OCI-LY3 (cell line): ENCODE measurements around the gene MSRB2.
A peak's percentile ranks its signal among the peaks of the same experiment; 100 is the strongest.
"Not testable (repeated sequence)": the region's sequence is repeated elsewhere in the genome, so short reads cannot be mapped to it uniquely, and the experiment has no call there.

Experiments
- H2AFZ ChIP-seq: fragments of 200-600, 300-600 bp; shearing (Covaris generic); 2 replicates; pipeline ENCODE4 v1.6.0; 2014; ENCODE audit warnings: antibody characterized with exemption, low read depth, low read length
- H3K27ac ChIP-seq: fragments of 200-600, 300-600 bp; sonication (generic); 2 replicates; pipeline ENCODE4 v1.5.1; 2014; ENCODE audit warnings: mild to moderate bottlenecking, low read length, moderate library complexity, mixed read lengths
- H3K27me3 ChIP-seq: fragments of 200-600, 300-600 bp; sonication (generic); 2 replicates; pipeline ENCODE4 v1.6.1; 2014; ENCODE audit warnings: low read depth, low read length, mixed read lengths
- H3K36me3 ChIP-seq: fragments of 200-600, 300-600 bp; sonication (generic); replicated peaks from 2 replicates; pipeline ENCODE3; 2014; ENCODE audit warnings: low read depth, low read length, mixed read lengths
- H3K4me1 ChIP-seq: fragments of 300-600, 200-600 bp; sonication (generic); 2 replicates; pipeline ENCODE4 v1.6.1; 2014; ENCODE audit warnings: low read length, mixed read lengths
- H3K4me2 ChIP-seq: fragments of 200-600, 300-600 bp; sonication (generic); 2 replicates; pipeline ENCODE4 v1.6.1; 2014; ENCODE audit warnings: low read length, mixed read lengths
- H3K4me3 ChIP-seq: fragments of 300-600, 200-600 bp; sonication (generic); 2 replicates; pipeline ENCODE4 v1.5.1; 2014; ENCODE audit warnings: antibody characterized with exemption, mild to moderate bottlenecking, low read length, moderate library complexity
- H3K79me2 ChIP-seq: fragments of 300-600, 200-600 bp; shearing (Covaris generic); 2 replicates; pipeline ENCODE4 v1.6.1; 2014; ENCODE audit warnings: mild to moderate bottlenecking, low read length, mixed read lengths
- H3K9ac ChIP-seq: fragments of 300-600, 200-600 bp; shearing (Covaris generic); 2 replicates; pipeline ENCODE4 v1.6.0; 2014; ENCODE audit warnings: mild to moderate bottlenecking, low read length, moderate library complexity
- H3K9me3 ChIP-seq: fragments of 200-600, 300-600 bp; shearing (Covaris generic); 2 replicates; pipeline ENCODE4 v1.6.1; 2014; ENCODE audit warnings: low read length, mixed read lengths; ENCODE audit not compliant: insufficient read depth
- H4K20me1 ChIP-seq: fragments of 200-600, 300-600 bp; sonication (generic); 2 replicates; pipeline ENCODE4 v1.6.1; 2016; ENCODE audit warnings: low read length, mixed read lengths; ENCODE audit not compliant: insufficient read depth
- EZH2phosphoT487 ChIP-seq: fragments of 200-600 bp; shearing (Covaris generic); IDR thresholded peaks from 2 replicates; pipeline ENCODE4 v1.6.1; 2018; ENCODE audit warnings: antibody characterized with exemption, mixed run types, low read depth
- TF ChIP-seq, protein P1 (sequence below): fragments of 200-600, 300-600 bp; sonication (generic); IDR thresholded peaks from 2 replicates; pipeline ENCODE4 v1.5.1; 2014; ENCODE audit warnings: antibody characterized with exemption, low read length, low read depth

Gene MSRB2

GRCh38 chr10:23070913-23071218 lies 24.5 kb upstream of the MSRB2 start:
- Histone ChIP-seq H3K4me3 (no peak overlapping the region), H4K20me1 (no peaks in the 10 kb centered on the region), H3K4me1 (peaks cover 28% of the 10 kb centered on the region), H3K27me3 (peaks cover 8% of the 10 kb centered on the region; the same call in 1 of the 2 replicates), H3K9me3 (no peaks in the 10 kb centered on the region), H3K4me2 (peak overlapping the region; percentile 41), H3K79me2 (no peaks in the 10 kb centered on the region), H3K9ac (no peak overlapping the region), H3K27ac (no peak overlapping the region), H2AFZ (no peak overlapping the region), H3K36me3 (no peaks in the 10 kb centered on the region)
- no peak for TF ChIP-seq EZH2phosphoT487
- TF ChIP-seq, protein P1, sequence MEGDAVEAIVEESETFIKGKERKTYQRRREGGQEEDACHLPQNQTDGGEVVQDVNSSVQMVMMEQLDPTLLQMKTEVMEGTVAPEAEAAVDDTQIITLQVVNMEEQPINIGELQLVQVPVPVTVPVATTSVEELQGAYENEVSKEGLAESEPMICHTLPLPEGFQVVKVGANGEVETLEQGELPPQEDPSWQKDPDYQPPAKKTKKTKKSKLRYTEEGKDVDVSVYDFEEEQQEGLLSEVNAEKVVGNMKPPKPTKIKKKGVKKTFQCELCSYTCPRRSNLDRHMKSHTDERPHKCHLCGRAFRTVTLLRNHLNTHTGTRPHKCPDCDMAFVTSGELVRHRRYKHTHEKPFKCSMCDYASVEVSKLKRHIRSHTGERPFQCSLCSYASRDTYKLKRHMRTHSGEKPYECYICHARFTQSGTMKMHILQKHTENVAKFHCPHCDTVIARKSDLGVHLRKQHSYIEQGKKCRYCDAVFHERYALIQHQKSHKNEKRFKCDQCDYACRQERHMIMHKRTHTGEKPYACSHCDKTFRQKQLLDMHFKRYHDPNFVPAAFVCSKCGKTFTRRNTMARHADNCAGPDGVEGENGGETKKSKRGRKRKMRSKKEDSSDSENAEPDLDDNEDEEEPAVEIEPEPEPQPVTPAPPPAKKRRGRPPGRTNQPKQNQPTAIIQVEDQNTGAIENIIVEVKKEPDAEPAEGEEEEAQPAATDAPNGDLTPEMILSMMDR, result no peak

- not testable (repeated sequence) for H3K36me3 ChIP-seq, H4K20me1 ChIP-seq, H3K27me3 ChIP-seq, H2AFZ ChIP-seq, H3K9me3 ChIP-seq, H3K79me2 ChIP-seq, H3K27ac ChIP-seq, H3K4me2 ChIP-seq, H3K9ac ChIP-seq, H3K4me3 ChIP-seq
- H3K4me1 ChIP-seq, result peaks cover 28% of the 10 kb centered on the region
Observed at GRCh38 chr10:23072593-23072992, 22.8 kb upstream of the MSRB2 start.

GRCh38 chr10:23073527-23073926 lies 21.9 kb upstream of the MSRB2 start:
- no peak overlapping the region for H2AFZ ChIP-seq
- peaks cover 24% of the 10 kb centered on the region for H3K4me1 ChIP-seq
- H3K27me3 ChIP-seq, result peaks cover 12% of the 10 kb centered on the region; the same call in 1 of the 2 replicates
- H4K20me1 ChIP-seq, result no peaks in the 10 kb centered on the region
- H3K27ac ChIP-seq, result no peak overlapping the region
- H3K9ac ChIP-seq, result no peak overlapping the region
- TF ChIP-seq, protein P1, result no peak
- TF ChIP-seq EZH2phosphoT487, result no peak
- no peaks in the 10 kb centered on the region for H3K79me2 ChIP-seq
- H3K4me3 ChIP-seq, result no peak overlapping the region
- H3K4me2 ChIP-seq, result no peak overlapping the region
- no peaks in the 10 kb centered on the region for H3K9me3 ChIP-seq
- no peaks in the 10 kb centered on the region for H3K36me3 ChIP-seq

- Histone ChIP-seq H4K20me1 (no peaks in the 10 kb centered on the region), H3K9ac (no peak overlapping the region), H3K4me2 (no peak overlapping the region), H2AFZ (no peak overlapping the region), H3K27me3 (peaks cover 15% of the 10 kb centered on the region), H3K79me2 (no peaks in the 10 kb centered on the region), H3K9me3 (no peaks in the 10 kb centered on the region), H3K4me1 (peaks cover 14% of the 10 kb centered on the region), H3K4me3 (no peak overlapping the region), H3K36me3 (no peaks in the 10 kb centered on the region), H3K27ac (no peak overlapping the region)
- no peak for TF ChIP-seq EZH2phosphoT487
- TF ChIP-seq, protein P1, result no peak
Observed at GRCh38 chr10:23075672-23076071, 19.7 kb upstream of the MSRB2 start.

DNA sequence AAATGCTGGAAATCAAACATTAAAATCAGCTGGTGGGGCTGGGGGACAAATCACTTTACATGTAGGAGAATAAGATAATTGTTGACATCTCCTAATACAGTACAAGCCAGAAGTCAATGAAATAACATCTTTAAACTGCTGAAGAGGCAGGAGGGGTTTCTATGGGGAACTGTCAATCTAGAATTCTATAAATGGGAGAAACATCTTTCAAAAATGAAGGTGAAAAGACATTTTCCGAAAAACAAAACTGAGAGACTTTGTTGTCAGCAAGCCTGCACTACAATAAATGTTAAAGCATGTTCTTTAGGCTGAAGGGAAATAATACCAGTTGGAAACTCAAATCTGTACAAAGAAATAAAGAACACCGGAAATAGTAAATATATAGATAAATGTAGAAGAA lies 17.3 kb upstream of the MSRB2 start:
- TF ChIP-seq EZH2phosphoT487, result no peak
- TF ChIP-seq, protein P1, result no peak
- Histone ChIP-seq H3K4me1 (peaks cover 4% of the 10 kb centered on the region; the same call in 1 of the 2 replicates), H3K9ac (no peak overlapping the region), H3K79me2 (no peaks in the 10 kb centered on the region), H3K4me2 (no peak overlapping the region), H3K9me3 (no peaks in the 10 kb centered on the region), H2AFZ (no peak overlapping the region), H3K4me3 (no peak overlapping the region), H4K20me1 (no peaks in the 10 kb centered on the region), H3K27ac (no peak overlapping the region), H3K27me3 (peaks cover 24% of the 10 kb centered on the region), H3K36me3 (no peaks in the 10 kb centered on the region)
